ENCODE data around the gene TRIM44.

The TRIM44 gene

GRCh38 chr11:35624316-35624715, 38.3 kb upstream of the TRIM44 start:
- H3K36me3 ChIP-seq (ENCODE audit: insufficient read depth, low read length), result no peaks in the 10 kb centered on the region
- no peak overlapping the region for H3K9ac ChIP-seq (ENCODE audit: low read depth, low read length)
- no peaks in the 10 kb centered on the region for H3K9me3 ChIP-seq (ENCODE audit: control insufficient read depth, insufficient read depth, low read length)
- peaks cover 13% of the 10 kb centered on the region; the same call in 1 of the 2 replicates for H3K4me1 ChIP-seq (ENCODE audit: insufficient read depth, low read length)

DNA sequence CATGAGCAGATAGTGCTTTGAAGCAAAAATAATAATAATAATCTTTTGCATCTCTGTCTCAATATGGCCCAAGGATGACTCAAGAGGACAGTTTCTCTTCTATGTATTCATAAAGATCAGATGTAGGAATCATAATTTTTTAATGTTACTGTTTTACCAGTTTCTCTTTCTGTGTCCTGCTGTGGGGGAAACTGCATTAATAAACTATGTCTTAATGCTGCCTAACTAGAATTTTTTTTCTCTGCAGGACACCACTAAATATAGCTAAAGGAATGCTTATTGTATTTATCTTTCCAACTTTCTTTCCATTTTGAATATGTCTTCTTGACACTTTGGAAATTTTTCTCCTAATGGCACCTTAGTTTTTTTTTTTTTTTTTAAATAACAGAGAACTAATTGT, 37.8 kb upstream of the TRIM44 start:
- Histone ChIP-seq H3K4me1 (ENCODE audit: insufficient read depth, low read length) (peaks cover 13% of the 10 kb centered on the region; the same call in 1 of the 2 replicates), H3K36me3 (ENCODE audit: insufficient read depth, low read length) (no peaks in the 10 kb centered on the region), H3K9me3 (ENCODE audit: control insufficient read depth, insufficient read depth, low read length) (no peaks in the 10 kb centered on the region), H3K9ac (ENCODE audit: low read depth, low read length) (no peak overlapping the region)

GRCh38 chr11:35626501-35626900, 36.1 kb upstream of the TRIM44 start:
- H3K9ac ChIP-seq (ENCODE audit: low read depth, low read length), result no peak overlapping the region
- peaks cover 11% of the 10 kb centered on the region; the same call in 1 of the 2 replicates for H3K4me1 ChIP-seq (ENCODE audit: insufficient read depth, low read length)
- no peaks in the 10 kb centered on the region for H3K9me3 ChIP-seq (ENCODE audit: control insufficient read depth, insufficient read depth, low read length)
- H3K36me3 ChIP-seq (ENCODE audit: insufficient read depth, low read length), result no peaks in the 10 kb centered on the region

DNA sequence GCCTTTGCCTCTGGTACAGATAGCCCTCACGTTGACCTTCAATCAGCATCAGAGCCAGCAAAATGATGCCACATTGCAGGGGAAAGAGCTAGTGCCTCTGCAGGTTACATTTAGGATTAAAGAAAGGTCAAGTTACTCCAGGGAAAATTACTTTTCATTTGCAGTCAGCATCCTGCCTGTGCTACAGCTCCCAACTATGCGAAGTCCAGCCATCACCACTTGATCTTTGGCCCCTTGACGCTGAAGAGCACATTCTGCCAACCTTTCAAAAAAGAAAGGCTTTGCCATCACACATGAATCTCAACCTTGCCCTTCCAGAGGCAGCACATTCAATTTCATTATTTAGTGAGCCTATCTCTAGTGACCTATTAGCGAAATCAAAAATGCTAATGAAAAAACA, 33.1 kb upstream of the TRIM44 start:
- no peaks in the 10 kb centered on the region for H3K36me3 ChIP-seq (ENCODE audit: insufficient read depth, low read length)
- no peak overlapping the region for H3K9ac ChIP-seq (ENCODE audit: low read depth, low read length)
- H3K9me3 ChIP-seq (ENCODE audit: control insufficient read depth, insufficient read depth, low read length), result no peaks in the 10 kb centered on the region
- H3K4me1 ChIP-seq (ENCODE audit: insufficient read depth, low read length), result 0 out of 2 replicates have a peak, but pooled peaks cover 5% of the 10 kb centered on the region

DNA sequence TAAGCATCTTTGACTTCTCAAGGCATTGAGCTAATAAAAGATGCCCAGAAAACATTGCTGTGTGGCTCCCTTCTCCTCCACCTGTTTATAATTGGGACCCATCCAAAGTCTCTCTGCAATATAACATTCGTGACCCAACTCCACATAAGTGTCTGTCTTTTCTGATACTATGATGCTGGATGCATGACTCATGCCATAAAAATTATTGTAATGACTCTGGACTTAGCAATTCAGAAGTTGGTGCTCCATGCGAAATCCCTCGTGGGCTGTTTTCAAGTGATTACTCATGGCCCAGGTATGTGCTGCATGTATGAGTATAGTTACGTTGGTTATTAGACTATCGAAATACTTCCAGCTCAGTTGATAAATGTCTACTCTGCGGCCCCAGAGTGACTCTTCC, 32.7 kb upstream of the TRIM44 start:
- Histone ChIP-seq H3K36me3 (ENCODE audit: insufficient read depth, low read length) (no peaks in the 10 kb centered on the region), H3K9ac (ENCODE audit: low read depth, low read length) (no peak overlapping the region), H3K4me1 (ENCODE audit: insufficient read depth, low read length) (0 out of 2 replicates have a peak, but pooled peaks cover 5% of the 10 kb centered on the region), H3K9me3 (ENCODE audit: control insufficient read depth, insufficient read depth, low read length) (no peaks in the 10 kb centered on the region)

DNA sequence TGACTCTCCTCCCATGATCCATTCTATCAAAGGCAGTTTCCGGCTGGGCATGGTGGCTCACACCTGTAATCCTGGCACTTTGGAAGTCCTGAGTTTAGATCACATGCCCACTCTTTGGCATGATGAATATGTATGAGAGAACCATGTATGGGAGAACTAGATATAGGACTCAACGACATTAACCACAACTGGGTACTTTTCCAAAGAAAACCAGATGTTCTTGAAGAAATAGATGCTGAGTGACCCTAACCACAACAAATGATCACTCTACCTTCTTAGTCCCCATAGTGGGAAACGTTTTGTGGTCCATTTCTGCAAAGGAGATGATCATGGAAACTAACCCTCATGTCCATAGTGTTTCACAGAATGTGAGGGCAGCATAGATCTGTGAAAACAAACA, 30.7 kb upstream of the TRIM44 start:
- Histone ChIP-seq H3K9me3 (ENCODE audit: control insufficient read depth, insufficient read depth, low read length) (no peaks in the 10 kb centered on the region), H3K9ac (ENCODE audit: low read depth, low read length) (no peak overlapping the region), H3K4me1 (ENCODE audit: insufficient read depth, low read length) (0 out of 2 replicates have a peak, but pooled peaks cover 5% of the 10 kb centered on the region), H3K36me3 (ENCODE audit: insufficient read depth, low read length) (no peaks in the 10 kb centered on the region)

DNA sequence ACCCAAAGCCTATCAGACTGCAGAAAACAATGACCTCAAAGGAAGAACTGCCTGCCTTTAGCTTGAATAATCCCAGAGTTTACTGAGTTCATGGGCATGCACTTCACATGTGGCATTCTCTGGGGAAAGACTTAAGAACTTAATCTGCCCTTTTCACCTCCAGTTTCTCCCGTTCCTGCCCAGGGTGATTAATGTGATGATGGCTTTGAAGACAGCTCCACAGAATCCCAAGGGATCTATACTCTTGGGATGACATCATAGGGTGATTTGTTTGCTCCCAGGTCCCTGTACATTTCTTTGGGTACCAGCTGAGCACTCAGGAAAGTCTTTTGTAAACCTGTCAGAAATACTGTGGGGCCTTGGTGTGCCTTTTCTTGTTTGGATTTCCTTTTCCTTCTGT, 30.3 kb upstream of the TRIM44 start:
- 0 out of 2 replicates have a peak, but pooled peaks cover 5% of the 10 kb centered on the region for H3K4me1 ChIP-seq (ENCODE audit: insufficient read depth, low read length)
- no peaks in the 10 kb centered on the region for H3K9me3 ChIP-seq (ENCODE audit: control insufficient read depth, insufficient read depth, low read length)
- H3K36me3 ChIP-seq (ENCODE audit: insufficient read depth, low read length), result no peaks in the 10 kb centered on the region
- no peak overlapping the region for H3K9ac ChIP-seq (ENCODE audit: low read depth, low read length)

DNA sequence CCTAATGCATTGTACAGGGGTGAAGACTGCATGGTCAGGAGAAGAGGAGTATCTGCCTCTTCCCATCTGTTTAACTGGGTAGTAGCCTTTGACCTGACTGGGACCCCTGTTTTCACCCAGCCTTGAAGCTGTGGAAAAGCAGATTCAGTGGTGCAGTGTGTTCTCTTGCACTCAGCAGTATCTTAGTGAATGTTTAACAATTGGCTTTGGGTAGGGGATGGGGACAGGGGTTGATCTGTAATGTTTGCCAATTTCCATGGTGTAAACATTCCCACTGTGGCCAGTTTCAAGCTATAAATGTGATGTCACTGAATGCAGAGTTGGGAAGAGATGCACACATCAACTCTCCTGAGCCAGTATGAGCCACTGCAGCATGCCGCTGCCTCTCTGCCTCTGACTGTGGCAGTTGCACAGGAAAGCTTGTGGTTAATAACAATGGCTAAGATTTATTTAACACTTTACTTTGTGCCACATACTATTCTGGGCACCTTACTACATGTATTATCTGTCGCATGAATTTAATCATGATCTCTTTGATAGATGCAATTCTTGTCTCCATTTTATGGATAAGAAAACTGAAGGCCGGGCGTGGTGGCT, 28.6 kb upstream of the TRIM44 start:
- Histone ChIP-seq H3K9me3 (ENCODE audit: control insufficient read depth, insufficient read depth, low read length) (no peaks in the 10 kb centered on the region), H3K36me3 (ENCODE audit: insufficient read depth, low read length) (no peaks in the 10 kb centered on the region), H3K4me1 (ENCODE audit: insufficient read depth, low read length) (0 out of 2 replicates have a peak, but pooled peaks cover 5% of the 10 kb centered on the region), H3K9ac (ENCODE audit: low read depth, low read length) (no peak overlapping the region)

GRCh38 chr11:35635933-35636332, 26.6 kb upstream of the TRIM44 start:
- Histone ChIP-seq H3K4me1 (ENCODE audit: insufficient read depth, low read length) (peaks cover 6% of the 10 kb centered on the region), H3K9me3 (ENCODE audit: control insufficient read depth, insufficient read depth, low read length) (no peaks in the 10 kb centered on the region), H3K36me3 (ENCODE audit: insufficient read depth, low read length) (no peaks in the 10 kb centered on the region), H3K9ac (ENCODE audit: low read depth, low read length) (no peak overlapping the region)

GRCh38 chr11:35639591-35640179, 22.9 kb upstream of the TRIM44 start:
- H3K4me1 ChIP-seq (ENCODE audit: insufficient read depth, low read length), result peaks cover 6% of the 10 kb centered on the region
- no peak overlapping the region for H3K9ac ChIP-seq (ENCODE audit: low read depth, low read length)
- H3K36me3 ChIP-seq (ENCODE audit: insufficient read depth, low read length), result no peaks in the 10 kb centered on the region
- no peaks in the 10 kb centered on the region for H3K9me3 ChIP-seq (ENCODE audit: control insufficient read depth, insufficient read depth, low read length)

DNA sequence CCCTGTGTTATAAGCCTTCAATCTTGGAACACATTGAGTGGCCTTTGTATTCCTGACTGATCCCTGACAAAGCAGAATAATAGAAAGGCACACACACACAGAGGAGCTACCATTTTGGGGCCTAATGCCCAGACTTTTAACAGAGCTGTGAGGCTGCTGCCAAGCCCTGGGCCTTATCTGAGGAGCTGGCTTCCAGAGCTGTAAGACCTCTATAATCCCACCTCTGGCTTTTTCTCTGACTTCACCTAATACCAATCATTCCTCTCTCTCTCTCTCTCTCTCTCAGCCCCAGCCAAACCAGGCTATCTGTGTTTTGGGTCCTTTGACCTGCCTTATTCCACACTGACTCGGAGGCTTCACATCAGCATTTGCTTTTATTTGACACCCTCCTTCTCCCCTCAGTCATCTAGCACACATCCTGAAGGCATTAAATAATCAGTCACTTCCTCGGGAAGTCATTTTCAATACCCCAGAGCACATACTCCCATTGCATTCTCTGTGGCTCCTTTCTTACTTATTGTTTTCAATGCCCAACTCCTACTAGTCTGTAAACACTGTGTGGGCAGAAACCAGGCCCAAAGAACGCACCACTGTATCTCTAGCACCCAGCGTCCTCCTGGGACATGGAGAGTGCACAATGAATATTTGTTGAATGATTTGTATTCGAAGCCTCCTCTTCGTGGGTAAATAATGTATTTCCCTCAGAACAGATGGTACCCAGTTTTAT, 21.2 kb upstream of the TRIM44 start:
- no peaks in the 10 kb centered on the region for H3K9me3 ChIP-seq (ENCODE audit: control insufficient read depth, insufficient read depth, low read length)
- H3K36me3 ChIP-seq (ENCODE audit: insufficient read depth, low read length), result no peaks in the 10 kb centered on the region
- H3K4me1 ChIP-seq (ENCODE audit: insufficient read depth, low read length), result peaks cover 6% of the 10 kb centered on the region
- H3K9ac ChIP-seq (ENCODE audit: low read depth, low read length), result no peak overlapping the region

DNA sequence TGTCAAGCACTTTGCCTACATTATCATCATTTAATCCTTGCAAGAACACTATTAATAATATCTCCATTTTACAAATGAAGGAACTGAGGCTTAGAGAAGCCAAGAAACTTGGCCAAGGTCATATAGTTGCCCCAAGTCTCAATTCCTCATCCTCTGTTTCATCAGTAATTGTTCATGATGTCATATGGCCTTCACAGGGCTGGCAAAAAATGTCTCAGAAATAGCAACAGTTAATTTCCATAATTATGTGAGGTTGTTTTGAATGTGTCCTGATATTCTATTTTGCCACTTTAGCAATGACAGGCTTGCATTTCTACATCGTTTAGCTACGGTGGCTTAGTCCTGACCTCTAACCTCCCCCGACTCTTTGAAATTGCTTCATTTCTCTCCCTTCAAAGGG, 20.6 kb upstream of the TRIM44 start:
- no peaks in the 10 kb centered on the region for H3K36me3 ChIP-seq (ENCODE audit: insufficient read depth, low read length)
- no peak overlapping the region for H3K9ac ChIP-seq (ENCODE audit: low read depth, low read length)
- H3K4me1 ChIP-seq (ENCODE audit: insufficient read depth, low read length), result peaks cover 6% of the 10 kb centered on the region
- no peaks in the 10 kb centered on the region for H3K9me3 ChIP-seq (ENCODE audit: control insufficient read depth, insufficient read depth, low read length)

- H3K36me3 ChIP-seq (ENCODE audit: insufficient read depth, low read length), result no peaks in the 10 kb centered on the region
- no peaks in the 10 kb centered on the region; the same call in 1 of the 2 replicates for H3K4me1 ChIP-seq (ENCODE audit: insufficient read depth, low read length)
- no peaks in the 10 kb centered on the region; the same call in 1 of the 2 replicates for H3K9me3 ChIP-seq (ENCODE audit: control insufficient read depth, insufficient read depth, low read length)
- no peak overlapping the region for H3K9ac ChIP-seq (ENCODE audit: low read depth, low read length)
Observed at GRCh38 chr11:35647421-35648093, 15.0 kb upstream of the TRIM44 start.

GRCh38 chr11:35650006-35650405, 12.6 kb upstream of the TRIM44 start:
- H3K4me1 ChIP-seq (ENCODE audit: insufficient read depth, low read length), result peaks cover 2% of the 10 kb centered on the region
- no peak overlapping the region for H3K9ac ChIP-seq (ENCODE audit: low read depth, low read length)
- H3K9me3 ChIP-seq (ENCODE audit: control insufficient read depth, insufficient read depth, low read length), result no peaks in the 10 kb centered on the region; the same call in 1 of the 2 replicates
- no peaks in the 10 kb centered on the region for H3K36me3 ChIP-seq (ENCODE audit: insufficient read depth, low read length)

Measured in ES-I3 (cell line).